B cell (primary cell): ENCODE results near the gene IRF2BPL. TPM values are rescaled to one million over a fixed set of nuclear protein-coding genes. Genes with fewer than 3 reads are reported as not detected.

ENCODE experiments used
- ATAC-seq: fragments of 200-7000 bp; cut with Tn5 transposase; one replicate; pipeline ENCODE4 v1.10.0; 2021; ENCODE audit warnings: low read depth, mild to moderate bottlenecking, moderate number of reproducible peaks, moderate library complexity
- CTCF ChIA-PET: fragments of 350-600 bp; sonication (Branson Sonifier 250); formaldehyde crosslinking; loops from one replicate; lab custom pipeline; 2021; ENCODE audit warnings: antibody characterized with exemption, inconsistent platforms; lab: Charles Lee
- POLR2A ChIA-PET: fragments of 350-600 bp; sonication (Branson Sonifier 250); formaldehyde crosslinking; loops from one replicate; lab custom pipeline; 2021; ENCODE audit warnings: antibody characterized with exemption; lab: Charles Lee
- DNase-seq: peaks from one replicate; pipeline ENCODE4 v3.0.0; 2013
- H2AFZ ChIP-seq: 2 replicates; pipeline ENCODE4 v1.6.1; 2012; ENCODE audit warnings: mild to moderate bottlenecking, low read depth, low read length; ENCODE audit not compliant: insufficient read depth, poor library complexity, severe bottlenecking
- H3K27ac ChIP-seq, 2 donors: 1 replicate in 1 of 2; 2 replicates in 1 of 2; pipeline ENCODE4 v1.5.1; 2012 to 2013; ENCODE audit warnings: low read length in 2 of 2, mild to moderate bottlenecking in 2 of 2, moderate library complexity in 1 of 2
- H3K27me3 ChIP-seq, 4 experiments: fragments of 200-600 bp in 1 of 4; sonication (generic) in 1 of 4; replicated peaks in 1 of 4; 1 replicate in 2 of 4; 2 replicates in 2 of 4; pipeline versions ENCODE4 v1.6.1 to v1.7.0; 2013 to 2016; ENCODE audit warnings: low read length in 3 of 4, mild to moderate bottlenecking in 2 of 4, mixed read lengths in 1 of 4, moderate library complexity in 1 of 4; ENCODE audit not compliant: insufficient read depth in 4 of 4, control insufficient read depth in 3 of 4; ENCODE audit errors: control extremely low read depth in 1 of 4
- H3K36me3 ChIP-seq, 2 experiments: replicated peaks in 1 of 2; 1 replicate in 1 of 2; 2 replicates in 1 of 2; pipeline versions ENCODE4 v1.6.1 to v1.7.1; 2013; ENCODE audit warnings: low read length in 1 of 2; ENCODE audit not compliant: insufficient read depth in 2 of 2, control insufficient read depth in 1 of 2; ENCODE audit errors: control extremely low read depth in 1 of 2, extremely low read depth in 1 of 2
- H3K4me1 ChIP-seq, 2 donors: fragments of 200-600 bp in 1 of 2; sonication (generic) in 1 of 2; 1 replicate in 1 of 2; 2 replicates in 1 of 2; pipeline versions ENCODE4 v1.5.1 to v1.6.1; 2013 to 2017; ENCODE audit warnings: low read length in 2 of 2; ENCODE audit not compliant: control insufficient read depth in 2 of 2, insufficient read depth in 2 of 2
- H3K4me2 ChIP-seq: replicated peaks from 2 replicates; pipeline ENCODE3; 2012; ENCODE audit warnings: mild to moderate bottlenecking, low read depth, low read length; ENCODE audit not compliant: poor library complexity, severe bottlenecking
- H3K4me3 ChIP-seq, 5 experiments: fragments of 200-600 bp in 1 of 5; sonication (generic) in 1 of 5; 1 replicate in 3 of 5; 2 replicates in 2 of 5; pipeline versions ENCODE4 v1.5.1 to v1.7.0; 2011 to 2016; ENCODE audit warnings: low read length in 4 of 5, mild to moderate bottlenecking in 4 of 5, low read depth in 2 of 5, control low read depth in 1 of 5, moderate library complexity in 1 of 5; ENCODE audit not compliant: insufficient read depth in 1 of 5; ENCODE audit errors: control extremely low read depth in 1 of 5, extremely low read depth in 1 of 5
- H3K79me2 ChIP-seq: fragments of 200-600 bp; sonication (generic); one replicate; pipeline ENCODE4 v1.6.0; 2016; ENCODE audit warnings: low read length; ENCODE audit not compliant: control insufficient read depth, insufficient read depth
- H3K9ac ChIP-seq: fragments of 200-600 bp; sonication (generic); 2 replicates; pipeline ENCODE4 v1.6.1; 2017; ENCODE audit warnings: mild to moderate bottlenecking, low read length, moderate library complexity
- H3K9me3 ChIP-seq, 3 donors: one replicate each; pipeline versions ENCODE4 v1.6.1 to v1.7.1; 2013; ENCODE audit warnings: low read length in 2 of 3; ENCODE audit not compliant: control insufficient read depth in 2 of 3, insufficient read depth in 1 of 3; ENCODE audit errors: control extremely low read depth in 1 of 3
- H4K20me1 ChIP-seq: 2 replicates; pipeline ENCODE4 v1.6.0; 2012; ENCODE audit warnings: mild to moderate bottlenecking, low read length; ENCODE audit not compliant: insufficient read depth, control insufficient read depth, poor library complexity, severe bottlenecking
- H3K27ac Mint-ChIP-seq: one replicate; pipeline ENCODE4 v1.8.0; 2021; ENCODE audit warnings: mixed read lengths
- H3K27me3 Mint-ChIP-seq: one replicate; pipeline ENCODE4 v1.8.0; 2021; ENCODE audit warnings: mixed read lengths
- H3K4me1 Mint-ChIP-seq: one replicate; pipeline ENCODE4 v1.8.0; 2021; ENCODE audit warnings: mixed read lengths
- H3K4me3 Mint-ChIP-seq: one replicate; pipeline ENCODE4 v1.8.0; 2021; ENCODE audit warnings: mixed read lengths
- H3K9me3 Mint-ChIP-seq: one replicate; pipeline ENCODE4 v1.8.0; 2022; ENCODE audit warnings: mixed read lengths; ENCODE audit not compliant: insufficient read depth
- EZH2 ChIP-seq: IDR thresholded peaks from 2 replicates; pipeline ENCODE4 v1.6.1; 2012; ENCODE audit warnings: borderline replicate concordance, low read depth, mild to moderate bottlenecking, moderate library complexity, low read length; ENCODE audit not compliant: insufficient read depth, poor library complexity, severe bottlenecking
- WGBS: methylation state at CpG from one replicate; pipeline ENCODE4 v1.1.5; 2013; ENCODE audit warnings: missing lambda C conversion rate; ENCODE audit not compliant: insufficient coverage; 5-methylcytosine and 5-hydroxymethylcytosine counted together
- intact Hi-C: fragments of 100-400 bp; cut with micrococcal nuclease; formaldehyde crosslinking; loops from one replicate; pipeline ENCODE4 v1.10.0; 2022
- polyA plus RNA-seq: library from polyadenylated mRNA; depleted of rRNA; stranded (reverse); fragments of >200 nt; gene quantifications from 2 replicates; pipeline ENCODE4 v1.2.3, GENCODE V29; 2012
- total RNA-seq, 2 donors: library from RNA; stranded (reverse); fragments of 120-200 nt in 1 of 2; gene quantifications; 1 replicate in 1 of 2; 2 replicates in 1 of 2; pipeline versions ENCODE4 v1.2.3 to v1.2.4, GENCODE V29; 2013 to 2022
- TF ChIP-seq, protein P1 (sequence below): fragments of 200-600 bp; IDR thresholded peaks from one replicate; pipeline ENCODE4 v1.8.0; 2022; ENCODE audit warnings: antibody characterized with exemption, mild to moderate bottlenecking

The IRF2BPL gene
- total and polyA plus RNA-seq, 2 donors (not counting 1 experiment from before 2014, with no cell fraction given): 27.9 to 34.0 TPM

DNA sequence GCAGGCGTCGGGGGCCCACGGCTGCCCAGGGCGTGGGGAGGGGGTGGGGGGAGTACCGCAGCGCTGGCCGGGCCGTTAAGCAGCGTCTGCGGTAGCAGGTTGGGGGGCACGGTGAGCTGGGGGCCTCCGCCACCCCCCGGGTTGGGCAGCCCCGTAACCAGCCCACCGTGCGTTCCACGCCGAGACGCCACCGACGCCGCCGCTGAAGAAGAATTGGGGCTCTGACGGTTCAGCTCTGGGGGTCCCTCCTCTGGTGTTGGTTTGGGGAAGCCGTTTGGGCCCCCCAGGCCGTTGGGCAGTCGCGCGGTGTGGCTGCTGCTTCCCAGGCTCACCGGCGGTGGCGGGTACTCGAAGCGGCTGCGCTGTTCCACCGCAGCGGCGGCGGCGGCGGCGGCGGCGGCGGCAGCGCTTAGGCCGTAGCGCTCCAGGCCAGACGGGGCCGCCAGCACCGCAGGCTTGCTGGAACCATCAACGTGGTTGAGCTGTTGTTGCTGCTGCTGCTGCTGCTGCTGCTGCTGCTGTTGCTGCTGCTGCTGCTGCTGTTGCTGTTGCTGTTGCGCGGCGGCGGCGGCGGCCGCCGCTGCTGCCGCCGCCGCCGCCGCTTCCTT, 1.5 kb downstream of the IRF2BPL start:
- H4K20me1 ChIP-seq: peaks cover 34% of the 10 kb centered on the region
- TF ChIP-seq EZH2: no peak
- TF ChIP-seq, protein P1, sequence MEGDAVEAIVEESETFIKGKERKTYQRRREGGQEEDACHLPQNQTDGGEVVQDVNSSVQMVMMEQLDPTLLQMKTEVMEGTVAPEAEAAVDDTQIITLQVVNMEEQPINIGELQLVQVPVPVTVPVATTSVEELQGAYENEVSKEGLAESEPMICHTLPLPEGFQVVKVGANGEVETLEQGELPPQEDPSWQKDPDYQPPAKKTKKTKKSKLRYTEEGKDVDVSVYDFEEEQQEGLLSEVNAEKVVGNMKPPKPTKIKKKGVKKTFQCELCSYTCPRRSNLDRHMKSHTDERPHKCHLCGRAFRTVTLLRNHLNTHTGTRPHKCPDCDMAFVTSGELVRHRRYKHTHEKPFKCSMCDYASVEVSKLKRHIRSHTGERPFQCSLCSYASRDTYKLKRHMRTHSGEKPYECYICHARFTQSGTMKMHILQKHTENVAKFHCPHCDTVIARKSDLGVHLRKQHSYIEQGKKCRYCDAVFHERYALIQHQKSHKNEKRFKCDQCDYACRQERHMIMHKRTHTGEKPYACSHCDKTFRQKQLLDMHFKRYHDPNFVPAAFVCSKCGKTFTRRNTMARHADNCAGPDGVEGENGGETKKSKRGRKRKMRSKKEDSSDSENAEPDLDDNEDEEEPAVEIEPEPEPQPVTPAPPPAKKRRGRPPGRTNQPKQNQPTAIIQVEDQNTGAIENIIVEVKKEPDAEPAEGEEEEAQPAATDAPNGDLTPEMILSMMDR: no peak
- ATAC-seq (peak; percentile 11), DNase-seq (peak; percentile 80)
- H3K27ac ChIP-seq: peak overlapping the region; percentile 96 to 98
- H3K9me3 Mint-ChIP-seq: no peaks in the 10 kb centered on the region
- H3K9me3 ChIP-seq: no peaks in the 10 kb centered on the region
- intact Hi-C loops: loop anchor here (1.0 kb wide), 2 partner anchors 26 to 80 kb away; no protein-coding TSS in a partner anchor
- CTCF ChIA-PET: interaction anchor here (1.0 to 6.2 kb wide), 16 partner anchors 9 to 153 kb away, joined by 3 to 48 read pairs (median 12); no protein-coding TSS in a partner anchor
- peak overlapping the region; percentile 92 for H3K4me3 Mint-ChIP-seq
- peaks cover 0 to 20% of the 10 kb centered on the region in 2 experiments for H3K36me3 ChIP-seq
- peak overlapping the region in 4 of 5 experiments; percentile 75 to 95 (median 82) for H3K4me3 ChIP-seq
- H3K27me3 Mint-ChIP-seq: no peaks in the 10 kb centered on the region
- H2AFZ ChIP-seq: peak overlapping the region; percentile 51
- peaks cover 55% of the 10 kb centered on the region for H3K79me2 ChIP-seq
- peaks cover 47% of the 10 kb centered on the region for H3K4me1 Mint-ChIP-seq
- no peaks in the 10 kb centered on the region for H3K27me3 ChIP-seq
- H3K27ac Mint-ChIP-seq: peak overlapping the region; percentile 99
- peak overlapping the region; percentile 85 for H3K9ac ChIP-seq
- WGBS: 11% methylated on average over 65 of the region's 65 CpGs
- H3K4me2 ChIP-seq: peak overlapping the region; percentile 91
- peaks cover 31 to 40% of the 10 kb centered on the region in 2 donors for H3K4me1 ChIP-seq
- POLR2A ChIA-PET: interaction anchor here (1.2 to 5.5 kb wide), 13 partner anchors 10 to 122 kb away, joined by 5 to 54 read pairs (median 8); no protein-coding TSS in a partner anchor
